GM19043 (cell line): ENCODE results near the gene CYP26B1.
"Not testable (repeated sequence)": the region's sequence is repeated elsewhere in the genome, so short reads cannot be mapped to it uniquely, and the experiment has no call there.

Experiments
- ATAC-seq: cut with Tn5 transposase; IDR thresholded peaks from one replicate; pipeline ENCODE4 v1.9.1; 2021; ENCODE audit warnings: low read depth; ENCODE audit not compliant: unreplicated experiment

The CYP26B1 gene

GRCh38 chr2:72089028-72089427, 58.6 kb downstream of the CYP26B1 start:
- ATAC-seq: no peak

GRCh38 chr2:72086871-72087633, 60.6 kb downstream of the CYP26B1 start:
- ATAC-seq: not testable (repeated sequence)

- ATAC-seq: no peak
Observed at GRCh38 chr2:72085513-72085912, 62.1 kb downstream of the CYP26B1 start.

GRCh38 chr2:72085036-72085435, 62.6 kb downstream of the CYP26B1 start:
- no peak for ATAC-seq

- no peak for ATAC-seq
Observed at GRCh38 chr2:72084584-72084976, 63.1 kb downstream of the CYP26B1 start.

GRCh38 chr2:72083751-72084583, 63.7 kb downstream of the CYP26B1 start:
- ATAC-seq: no peak

GRCh38 chr2:72082887-72083286, 64.8 kb downstream of the CYP26B1 start:
- ATAC-seq: no peak

GRCh38 chr2:72082021-72082601, 65.6 kb downstream of the CYP26B1 start:
- ATAC-seq: no peak

GRCh38 chr2:72081451-72081850, 66.2 kb downstream of the CYP26B1 start:
- no peak for ATAC-seq

GRCh38 chr2:72080286-72081145, 67.1 kb downstream of the CYP26B1 start:
- no peak for ATAC-seq
